ENCODE results near the gene LRRC70.
"Not testable (repeated sequence)": the region's sequence is repeated elsewhere in the genome, so short reads cannot be mapped to it uniquely, and the experiment has no call there.

The LRRC70 gene, protein sequence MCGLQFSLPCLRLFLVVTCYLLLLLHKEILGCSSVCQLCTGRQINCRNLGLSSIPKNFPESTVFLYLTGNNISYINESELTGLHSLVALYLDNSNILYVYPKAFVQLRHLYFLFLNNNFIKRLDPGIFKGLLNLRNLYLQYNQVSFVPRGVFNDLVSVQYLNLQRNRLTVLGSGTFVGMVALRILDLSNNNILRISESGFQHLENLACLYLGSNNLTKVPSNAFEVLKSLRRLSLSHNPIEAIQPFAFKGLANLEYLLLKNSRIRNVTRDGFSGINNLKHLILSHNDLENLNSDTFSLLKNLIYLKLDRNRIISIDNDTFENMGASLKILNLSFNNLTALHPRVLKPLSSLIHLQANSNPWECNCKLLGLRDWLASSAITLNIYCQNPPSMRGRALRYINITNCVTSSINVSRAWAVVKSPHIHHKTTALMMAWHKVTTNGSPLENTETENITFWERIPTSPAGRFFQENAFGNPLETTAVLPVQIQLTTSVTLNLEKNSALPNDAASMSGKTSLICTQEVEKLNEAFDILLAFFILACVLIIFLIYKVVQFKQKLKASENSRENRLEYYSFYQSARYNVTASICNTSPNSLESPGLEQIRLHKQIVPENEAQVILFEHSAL

GRCh38 chr5:62578540-62578939 is at the start of gene LRRC70:
TSS of gene LRRC70 (plus strand) at chr5:62578819. CDS start at chr5:62579439, 620 bp downstream.
- no peak for FAIRE-seq

DNA sequence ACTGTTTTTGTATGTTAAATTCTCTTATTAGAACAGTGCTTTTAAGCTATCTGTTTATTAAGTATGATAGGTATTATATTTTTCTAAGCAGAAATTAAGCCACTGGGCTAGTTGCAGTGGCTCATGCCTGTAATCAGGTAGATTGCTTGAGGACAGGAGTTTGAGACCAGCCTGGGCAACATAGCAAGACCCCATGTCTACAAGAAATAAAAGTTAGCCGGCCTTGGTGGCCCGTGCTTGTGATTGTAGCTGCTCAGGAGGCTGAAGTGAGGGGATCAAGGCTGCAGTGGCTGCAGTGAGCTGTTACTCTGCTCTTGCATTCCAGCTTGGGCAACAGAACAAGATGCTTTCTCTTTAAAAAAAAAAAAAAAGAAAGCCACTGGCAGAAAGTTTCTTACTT is 45.0 kb upstream of the LRRC70 start:
- no peak for FAIRE-seq

DNA sequence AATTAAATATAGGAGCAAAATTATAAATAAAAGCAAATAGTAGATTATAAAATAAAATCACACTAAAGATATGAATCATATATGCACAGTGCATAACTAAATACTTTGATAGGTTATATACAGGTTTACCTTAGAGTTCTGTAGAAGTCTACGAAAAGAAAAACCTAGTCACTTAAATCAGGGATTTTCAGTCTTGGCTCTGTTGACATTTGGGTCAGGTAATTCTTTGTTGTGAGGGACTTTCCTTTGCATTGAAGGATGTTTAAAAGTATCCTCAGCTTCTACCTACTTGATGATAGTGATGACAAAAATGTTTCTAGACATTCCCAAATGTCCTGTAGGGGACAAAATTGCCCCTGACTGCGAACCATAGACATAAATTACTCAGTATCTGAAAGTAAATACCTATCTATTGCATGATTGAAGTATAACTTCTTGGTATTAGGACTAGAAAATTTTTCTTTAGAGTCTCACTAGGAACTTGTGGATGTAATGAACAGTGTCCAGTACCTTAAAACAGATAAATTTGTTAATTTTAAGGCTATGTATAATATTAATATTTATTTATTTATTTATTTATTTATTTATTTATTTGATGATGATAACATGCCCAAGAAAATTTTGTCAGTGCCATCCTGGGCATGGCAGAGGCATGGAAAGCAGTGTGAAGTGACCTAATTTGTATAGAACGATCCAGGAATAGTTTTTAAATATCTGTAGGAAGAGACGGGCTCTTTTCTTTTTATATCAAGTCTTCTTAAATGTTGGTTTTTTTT is 44.0 kb upstream of the LRRC70 start:
- FAIRE-seq: no peak

DNA sequence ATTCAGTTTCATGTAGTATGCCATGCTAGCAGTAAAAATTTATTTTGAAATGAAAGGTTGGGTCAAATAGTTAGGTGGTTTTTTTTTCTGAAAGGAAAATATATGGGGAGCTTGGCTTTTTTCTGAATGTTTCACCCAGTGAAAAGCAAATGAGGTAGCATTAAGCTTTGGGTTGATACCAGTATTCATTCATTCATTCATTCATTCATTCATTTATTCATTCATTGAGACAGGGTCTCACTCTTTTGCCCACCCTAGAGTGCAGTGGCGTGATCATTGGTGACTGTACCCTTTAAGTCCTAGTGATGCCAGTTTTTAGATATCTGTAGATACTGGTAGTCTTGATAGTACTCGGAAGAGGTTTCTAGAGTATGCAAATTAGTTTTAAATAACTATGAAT is 42.4 kb upstream of the LRRC70 start:
- FAIRE-seq: no peak

- no peak for FAIRE-seq
Observed at GRCh38 chr5:62536783-62537182, 41.8 kb upstream of the LRRC70 start.

- no peak for FAIRE-seq
Observed at GRCh38 chr5:62538017-62538942, 40.3 kb upstream of the LRRC70 start.

DNA sequence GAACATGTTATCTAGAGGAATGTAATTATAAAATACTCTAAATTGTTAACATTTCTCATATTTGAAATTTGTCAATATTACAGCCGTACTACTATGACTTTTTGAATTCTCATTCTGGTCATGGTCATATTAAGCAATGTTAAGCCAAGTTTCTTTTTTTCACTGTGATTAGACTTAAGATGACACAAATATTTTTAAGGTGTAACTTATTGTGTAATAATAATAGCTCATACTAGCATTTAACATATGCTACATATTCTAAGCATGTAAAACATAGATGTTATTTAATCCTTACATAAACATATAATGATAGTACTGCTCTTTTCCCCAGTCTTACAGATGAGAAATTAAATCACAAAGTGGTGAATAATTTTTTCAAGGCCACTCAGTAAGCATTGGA is 35.9 kb upstream of the LRRC70 start:
- no peak for FAIRE-seq

DNA sequence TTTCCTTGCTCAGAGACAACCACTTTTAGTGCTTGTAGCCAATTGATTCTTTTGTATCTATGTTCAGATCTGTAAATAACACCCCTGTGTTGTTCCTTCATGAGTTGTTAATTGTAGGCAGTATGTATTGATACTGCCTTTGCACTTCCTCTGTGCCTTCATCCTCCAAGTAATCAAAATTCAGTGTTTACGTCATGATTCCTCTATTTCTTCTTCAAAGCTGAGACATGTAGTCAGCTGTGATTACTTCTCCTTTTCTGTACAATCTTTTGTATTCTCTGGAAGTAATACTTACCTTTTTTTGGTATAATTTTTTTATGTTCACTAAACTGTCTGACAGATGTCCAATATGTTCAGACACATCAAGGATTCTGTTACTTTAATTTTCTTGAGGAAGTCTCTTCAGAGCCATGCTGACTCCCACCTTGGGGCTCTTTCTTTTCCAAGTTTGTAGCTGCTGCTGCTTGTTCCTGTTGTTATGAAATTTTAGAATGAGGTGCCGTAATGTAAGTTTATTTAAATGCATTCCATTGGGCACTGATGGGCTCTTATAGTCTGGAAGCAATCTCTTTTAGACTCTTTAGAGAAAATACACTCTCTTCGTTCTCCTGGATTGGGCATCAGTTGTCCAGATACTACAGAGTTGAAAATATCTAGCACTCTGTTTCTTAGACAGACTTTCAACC is 30.5 kb upstream of the LRRC70 start:
- FAIRE-seq: no peak

GRCh38 chr5:62550103-62550502 is 28.5 kb upstream of the LRRC70 start:
- FAIRE-seq: no peak

- FAIRE-seq: no peak
Observed at GRCh38 chr5:62555930-62556329, 22.7 kb upstream of the LRRC70 start.

DNA sequence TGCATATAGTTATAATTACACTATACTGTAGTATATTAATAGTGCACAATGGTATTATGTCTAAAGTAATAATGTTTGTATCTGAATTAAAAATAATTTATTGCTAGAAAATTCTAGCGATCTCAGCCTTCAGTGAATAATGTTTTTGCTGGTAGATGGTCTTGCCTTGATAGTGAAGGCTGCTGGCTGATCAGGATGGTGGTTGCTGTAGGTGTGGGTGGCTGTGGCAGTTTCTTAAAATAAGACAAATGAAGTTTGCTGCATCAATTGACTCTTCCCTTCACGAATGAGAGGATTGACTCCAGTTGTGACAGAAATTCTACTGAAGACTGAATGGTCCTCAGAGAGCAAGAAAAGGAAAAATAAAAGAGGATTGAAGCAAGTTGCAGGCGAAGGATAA is 19.7 kb upstream of the LRRC70 start:
- no peak for FAIRE-seq

DNA sequence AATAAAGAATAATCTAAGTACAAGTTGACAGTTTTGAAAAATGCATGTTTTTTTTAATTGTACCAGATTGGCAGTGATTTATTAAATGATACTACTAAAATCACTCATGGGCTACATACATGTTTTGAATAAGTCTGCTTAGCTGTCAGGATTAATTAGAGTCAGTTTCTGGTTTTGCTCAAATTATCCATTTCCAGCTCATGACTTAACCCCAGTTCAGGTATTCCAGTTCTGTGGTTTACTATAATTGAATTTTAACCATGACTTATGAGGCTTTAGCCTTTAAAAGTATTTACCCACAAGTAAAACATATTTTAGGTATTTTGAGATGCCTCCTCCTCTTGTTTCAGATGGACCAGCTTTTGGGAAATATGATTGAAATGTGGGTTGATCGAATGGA is 17.8 kb upstream of the LRRC70 start:
- no peak for FAIRE-seq

DNA sequence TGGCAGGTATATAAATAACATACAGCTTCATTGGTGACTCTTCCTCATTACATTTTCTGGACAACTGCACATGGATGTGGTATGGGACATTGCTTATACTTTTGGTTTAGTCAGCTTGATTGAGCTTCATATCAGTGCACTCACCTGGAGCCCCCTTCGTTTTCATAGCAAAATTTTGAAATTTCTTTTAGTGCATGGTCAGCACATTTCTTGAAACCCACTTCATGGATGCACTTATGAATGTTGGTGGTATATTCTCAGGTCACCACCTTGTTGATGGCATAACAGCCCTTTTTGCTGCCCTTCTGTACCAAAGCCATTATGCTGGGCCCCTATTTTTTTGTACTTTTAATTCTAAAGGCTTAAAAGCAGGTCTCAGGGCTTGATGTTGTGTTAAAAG is 16.7 kb upstream of the LRRC70 start:
- no peak for FAIRE-seq

- no peak for FAIRE-seq
Observed at GRCh38 chr5:62562867-62563266, 15.8 kb upstream of the LRRC70 start.

GRCh38 chr5:62564101-62564500 is 14.5 kb upstream of the LRRC70 start:
- no peak for FAIRE-seq

DNA sequence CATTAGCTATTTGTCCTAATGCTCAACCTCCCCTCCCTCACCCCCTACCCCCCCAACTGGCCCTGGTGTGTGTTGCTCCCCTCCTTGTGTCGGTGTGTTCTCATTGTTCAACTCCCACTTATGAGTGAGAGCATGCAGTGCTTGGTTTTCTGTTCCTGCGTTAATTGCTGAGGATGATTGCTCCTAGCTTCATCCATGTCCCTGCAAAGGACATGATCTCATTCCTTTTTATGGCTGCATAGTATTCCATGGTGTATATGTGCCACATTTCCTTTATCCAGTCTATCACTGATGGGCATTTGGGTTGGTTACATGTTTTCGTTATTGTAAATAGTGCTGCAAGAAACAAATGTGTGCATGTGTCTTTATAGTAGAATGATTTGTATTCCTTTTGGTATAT is 12.9 kb upstream of the LRRC70 start:
- FAIRE-seq: not testable (repeated sequence)

DNA sequence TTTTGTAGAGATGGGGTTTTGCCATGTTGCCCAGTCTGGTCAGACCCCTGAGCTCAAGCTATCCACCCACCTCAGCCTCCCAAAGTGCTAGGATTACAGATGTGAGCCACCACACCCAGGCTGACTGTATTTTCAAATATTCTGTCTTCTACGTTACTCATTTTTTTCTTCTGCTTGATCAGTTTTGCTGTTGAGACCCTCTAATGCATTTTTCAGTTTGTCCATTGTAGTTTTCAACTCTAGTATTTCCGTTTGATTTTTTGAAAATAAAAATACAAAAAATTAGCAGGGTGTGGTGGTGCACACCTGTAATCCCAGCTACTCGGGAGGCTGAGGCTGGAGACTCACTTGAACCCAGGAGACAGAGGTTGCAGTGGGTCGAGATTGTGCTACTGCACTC is 10.5 kb upstream of the LRRC70 start:
- FAIRE-seq: no peak

DNA sequence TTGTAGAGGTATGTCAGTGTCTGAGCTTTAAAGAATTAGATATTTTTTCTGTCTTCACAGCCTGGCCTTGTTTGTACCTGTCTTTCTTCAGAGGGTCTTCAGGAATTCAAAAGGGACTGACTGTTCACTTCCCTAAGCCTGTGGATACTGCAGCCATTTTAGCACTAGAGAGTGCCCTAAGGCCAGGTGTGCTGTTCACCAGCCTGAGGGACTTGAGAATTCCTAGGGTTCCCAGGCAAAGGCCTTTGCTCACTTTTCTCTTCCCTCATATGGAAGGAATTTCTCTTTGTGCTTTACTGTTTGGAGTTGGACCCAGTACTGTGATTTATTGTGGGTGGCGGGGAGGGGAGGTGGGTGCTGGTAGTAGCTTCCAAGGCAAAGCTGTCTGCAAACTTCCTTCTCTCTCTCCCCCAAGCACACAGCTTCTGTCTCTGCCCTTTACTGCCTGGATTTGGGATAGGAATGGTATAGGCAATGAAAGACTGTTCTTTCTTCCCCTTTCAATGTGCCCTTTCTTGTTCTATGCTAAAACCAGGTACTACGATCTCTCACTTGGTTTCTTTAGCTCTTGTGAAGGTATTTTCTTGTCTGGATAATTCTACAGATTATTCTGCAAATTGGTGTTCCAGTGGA is 9.7 kb upstream of the LRRC70 start:
- FAIRE-seq: no peak

- no peak for FAIRE-seq
Observed at GRCh38 chr5:62569470-62569869, 9.1 kb upstream of the LRRC70 start.

DNA sequence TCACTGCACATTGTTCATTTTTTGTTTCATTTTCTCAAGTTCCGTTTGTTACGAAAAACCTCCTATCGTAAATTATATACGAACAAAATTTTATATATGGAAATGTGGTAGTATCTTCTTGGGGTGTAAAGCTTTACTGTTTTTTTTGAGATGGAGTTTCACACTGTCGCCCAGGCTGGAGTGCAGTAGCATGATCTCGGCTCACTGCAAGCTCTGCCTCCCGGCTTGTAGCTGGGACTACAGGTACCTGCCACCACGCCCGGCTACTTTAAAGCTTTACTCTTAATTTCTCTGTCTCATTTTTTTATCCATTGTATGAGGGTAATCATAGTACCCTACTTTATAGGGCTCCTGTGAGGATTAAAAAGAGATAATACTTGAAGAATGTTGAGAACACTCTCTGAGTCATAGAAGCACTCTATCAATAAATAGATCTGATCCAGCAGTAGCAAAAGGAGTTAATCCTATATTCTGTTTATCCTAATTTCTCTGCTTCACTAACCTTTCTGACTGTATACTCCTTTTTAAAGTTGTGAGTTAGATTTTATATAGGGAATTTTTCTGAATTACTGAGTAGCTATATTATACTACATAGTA is 5.6 kb upstream of the LRRC70 start:
- FAIRE-seq: no peak

GRCh38 chr5:62574599-62574998 is 4.0 kb upstream of the LRRC70 start:
- no peak for FAIRE-seq
